ENCODE data around the gene DGKG.

- TF ChIP-seq MAX (IDR thresholded peaks at IDR 0.05; ENCODE audit: low read depth) (no peak), GABPA (IDR thresholded peaks at IDR 0.05; ENCODE audit: low read depth) (no peak), RFX5 (IDR thresholded peaks at IDR 0.05; ENCODE audit: low read length) (no peak), EZH2phosphoT487 (IDR thresholded peaks at IDR 0.05; ENCODE audit: borderline replicate concordance, low read depth) (no peak), POLR2AphosphoS5 (IDR thresholded peaks at IDR 0.05; ENCODE audit: low read depth, low read length) (no peak)
Observed at GRCh38 chr3:186307594-186308221, 54.3 kb downstream of the DGKG start.
